ENCODE results near the gene ALPK3.

DNA sequence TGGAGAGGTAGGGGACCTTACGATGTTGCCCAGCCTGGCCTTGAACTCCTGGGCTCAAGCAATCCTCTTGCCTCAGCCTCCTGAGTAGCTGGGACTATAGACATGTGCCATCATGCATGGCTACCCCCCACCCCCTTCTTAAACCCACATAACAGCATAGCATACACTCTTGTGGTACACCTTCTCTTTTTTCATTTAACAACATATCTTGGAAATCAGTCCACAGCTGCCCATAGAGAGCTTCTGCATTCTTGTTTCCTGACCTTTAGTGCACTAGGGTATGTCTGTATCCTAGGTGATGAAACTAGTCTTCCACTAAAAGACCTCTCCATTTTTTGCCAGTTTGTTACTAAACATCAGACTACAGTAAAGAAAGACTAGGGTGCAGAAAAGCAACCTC lies 100.3 kb downstream of the ALPK3 start:
- TF ChIP-seq, protein P1, sequence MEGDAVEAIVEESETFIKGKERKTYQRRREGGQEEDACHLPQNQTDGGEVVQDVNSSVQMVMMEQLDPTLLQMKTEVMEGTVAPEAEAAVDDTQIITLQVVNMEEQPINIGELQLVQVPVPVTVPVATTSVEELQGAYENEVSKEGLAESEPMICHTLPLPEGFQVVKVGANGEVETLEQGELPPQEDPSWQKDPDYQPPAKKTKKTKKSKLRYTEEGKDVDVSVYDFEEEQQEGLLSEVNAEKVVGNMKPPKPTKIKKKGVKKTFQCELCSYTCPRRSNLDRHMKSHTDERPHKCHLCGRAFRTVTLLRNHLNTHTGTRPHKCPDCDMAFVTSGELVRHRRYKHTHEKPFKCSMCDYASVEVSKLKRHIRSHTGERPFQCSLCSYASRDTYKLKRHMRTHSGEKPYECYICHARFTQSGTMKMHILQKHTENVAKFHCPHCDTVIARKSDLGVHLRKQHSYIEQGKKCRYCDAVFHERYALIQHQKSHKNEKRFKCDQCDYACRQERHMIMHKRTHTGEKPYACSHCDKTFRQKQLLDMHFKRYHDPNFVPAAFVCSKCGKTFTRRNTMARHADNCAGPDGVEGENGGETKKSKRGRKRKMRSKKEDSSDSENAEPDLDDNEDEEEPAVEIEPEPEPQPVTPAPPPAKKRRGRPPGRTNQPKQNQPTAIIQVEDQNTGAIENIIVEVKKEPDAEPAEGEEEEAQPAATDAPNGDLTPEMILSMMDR (IDR thresholded peaks at IDR 0.05) = no peak
- no peak for TF ChIP-seq EP300 (IDR thresholded peaks at IDR 0.05)
- no peak for TF ChIP-seq POLR2A (IDR thresholded peaks at IDR 0.05)

Data from stomach (tissue), 4 donors.